ENCODE results near the gene INF2.

INF2 gene

GRCh38 chr14:104770851-104771272 is 81.4 kb downstream of the INF2 start:
- Histone ChIP-seq H3K9ac (ENCODE audit: low read length) (no peak overlapping the region), H3K9me3 (ENCODE audit: control insufficient read depth, low read depth, low read length) (no peaks in the 10 kb centered on the region), H3K4me1 (ENCODE audit: control insufficient read depth, low read depth, low read length) (peaks cover 4% of the 10 kb centered on the region), H3K36me3 (ENCODE audit: control insufficient read depth, low read depth, low read length) (peaks cover 27% of the 10 kb centered on the region), H3K27me3 (ENCODE audit: control insufficient read depth, insufficient read depth, low read length) (no peaks in the 10 kb centered on the region), H3K27ac (ENCODE audit: low read length) (no peak overlapping the region), H3K4me3 (ENCODE audit: low read length) (no peak overlapping the region)

- Histone ChIP-seq H3K9ac (ENCODE audit: low read length) (no peak overlapping the region), H3K27me3 (ENCODE audit: control insufficient read depth, insufficient read depth, low read length) (no peaks in the 10 kb centered on the region), H3K4me1 (ENCODE audit: control insufficient read depth, low read depth, low read length) (peaks cover 4% of the 10 kb centered on the region), H3K9me3 (ENCODE audit: control insufficient read depth, low read depth, low read length) (no peaks in the 10 kb centered on the region), H3K4me3 (ENCODE audit: low read length) (no peak overlapping the region), H3K27ac (ENCODE audit: low read length) (no peak overlapping the region), H3K36me3 (ENCODE audit: control insufficient read depth, low read depth, low read length) (peaks cover 27% of the 10 kb centered on the region)
These were observed 82.0 kb downstream of the INF2 start for GRCh38 chr14:104771374-104771773.

Data from iPS-18a (cell line).